Pancreas (tissue), 10 donors: ENCODE data around the gene PRRX2. TPM values are rescaled to one million over a fixed set of nuclear protein-coding genes. Genes with fewer than 3 reads are reported as not detected.
"Not testable (repeated sequence)": the region's sequence is repeated elsewhere in the genome, so short reads cannot be mapped to it uniquely, and the experiment has no call there.

Experiments
- ATAC-seq, 4 donors: fragments of 200-7000 bp; cut with Tn5 transposase; one replicate each; pipeline versions ENCODE4 v1.8.0 to v1.9.1; 2020; ENCODE audit warnings: mild to moderate bottlenecking in 4 of 4, moderate library complexity in 4 of 4
- DNase-seq, 6 donors: peaks; one replicate each; pipeline ENCODE4 v3.0.0-alpha.2; 2020
- FAIRE-seq: peaks from 2 replicates; lab custom pipeline; 2012; peaks lifted over from hg19 to GRCh38; lab: Jason Lieb, UNC
- H3K27ac ChIP-seq, 4 donors: fragments of 200-600 bp; sonication (generic); 1 replicate in 3 of 4; 2 replicates in 1 of 4; pipeline versions ENCODE4 v1.5.0 to v1.8.0; 2020
- H3K27me3 ChIP-seq, 4 donors: fragments of 200-600 bp; one replicate each; pipeline ENCODE4 v1.8.0; 2021
- H3K36me3 ChIP-seq, 3 donors: fragments of 200-600 bp; sonication (generic) in 1 of 3; one replicate each; pipeline versions ENCODE4 v1.5.0 to v1.8.0; 2020 to 2021
- H3K4me1 ChIP-seq, 3 donors: fragments of 200-600 bp; one replicate each; pipeline ENCODE4 v1.8.0; 2021
- H3K4me3 ChIP-seq, 4 donors: fragments of 200-600 bp; sonication (generic) in 2 of 4; one replicate each; pipeline versions ENCODE4 v1.5.0 to v1.8.0; 2020 to 2021
- H3K9me3 ChIP-seq, 4 donors: fragments of 200-600 bp; one replicate each; pipeline ENCODE4 v1.8.0; 2021
- WGBS, 2 donors: extraction: QIAGEN DNeasy Blood & Tissue Kit; methylation state at CpG; one replicate each; pipeline ENCODE4 v1.1.7; 2013; 5-methylcytosine and 5-hydroxymethylcytosine counted together
- intact Hi-C, 3 donors: fragments of 100-400 bp; cut with DNase I; formaldehyde crosslinking; loops; one replicate each; pipeline versions ENCODE4 v1.11.1 to v1.14.2; 2022
- polyA plus RNA-seq, 2 donors: library from polyadenylated mRNA; stranded (reverse); fragments of 200-250 nt; gene quantifications; one replicate each; pipeline ENCODE4 v1.2.3, GENCODE V29; 2013
- total RNA-seq, 6 donors: library from RNA; stranded (reverse); fragmentation: NEBNext Ultra II Directional in 4 of 6; extraction: Animal tissue kit (Norgen Biotek cat#: 25700) in 4 of 6; gene quantifications; one replicate each; pipeline versions ENCODE4 v1.2.1 to v1.2.4, GENCODE V29; 2021 to 2023
- TF ChIP-seq, protein P1 (sequence below), 4 donors: fragments of 200-600 bp; sonication (generic) in 3 of 4; IDR thresholded peaks; one replicate each; pipeline versions ENCODE4 v1.5.0 to v1.8.0; 2021; ENCODE audit warnings: antibody characterized with exemption in 4 of 4
- donor health status: healthy with polysubstance abuse.
- donor health status: DM: no; HTN: no; CAD: no; lungs with moderate emphysema.
- donor health status: DM: no; HTN: no; CAD: no.
- donor health status: control.
- donor health status: control.
- donor health status: Bipolar disorder and iron deficiency.
- donor health status: DM: yes; HTN: yes; CAD: no.
- donor health status: DM: no; HTN: no; CAD: no.
- donor health status: DM: no; HTN: no; CAD: no.
- donor health status: DM: yes; HTN: yes; CAD: no.

The PRRX2 gene
- total and polyA plus RNA-seq, 8 donors: 0.16 to 2.0 (median 0.64) TPM; not detected in 1

DNA sequence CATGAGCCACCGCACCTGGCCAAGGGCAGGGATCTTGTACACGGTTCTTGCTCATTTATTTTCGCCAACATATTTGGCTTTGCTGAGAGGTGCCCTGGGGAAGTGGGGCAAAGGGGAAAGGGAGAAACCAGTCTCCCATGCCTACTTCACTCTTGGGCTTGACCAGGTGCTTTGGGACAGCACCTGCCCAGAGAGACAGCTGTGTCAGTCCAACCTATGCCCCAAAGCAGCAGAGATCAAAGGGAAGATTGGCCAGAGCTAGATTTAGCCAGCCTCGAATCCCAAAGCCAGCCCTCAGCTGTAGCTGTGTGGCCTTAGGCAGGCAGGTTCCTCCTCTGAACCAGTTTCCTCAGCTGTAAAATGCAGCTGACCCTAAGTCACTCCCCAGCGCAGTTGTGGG is 89.7 kb downstream of the PRRX2 start:
- ATAC-seq (no peak), DNase-seq (no peak), FAIRE-seq (no peak)
- Histone ChIP-seq H3K4me3 (no peak overlapping the region), H3K9me3 (no peaks in the 10 kb centered on the region), H3K27ac (no peak overlapping the region), H3K36me3 (no peaks in the 10 kb centered on the region), H3K4me1 (peaks cover 0 to 9% (median 0%) of the 10 kb centered on the region in 3 donors), H3K27me3 (no peaks in the 10 kb centered on the region)
- intact Hi-C loops: no loop called here
- TF ChIP-seq, protein P1, sequence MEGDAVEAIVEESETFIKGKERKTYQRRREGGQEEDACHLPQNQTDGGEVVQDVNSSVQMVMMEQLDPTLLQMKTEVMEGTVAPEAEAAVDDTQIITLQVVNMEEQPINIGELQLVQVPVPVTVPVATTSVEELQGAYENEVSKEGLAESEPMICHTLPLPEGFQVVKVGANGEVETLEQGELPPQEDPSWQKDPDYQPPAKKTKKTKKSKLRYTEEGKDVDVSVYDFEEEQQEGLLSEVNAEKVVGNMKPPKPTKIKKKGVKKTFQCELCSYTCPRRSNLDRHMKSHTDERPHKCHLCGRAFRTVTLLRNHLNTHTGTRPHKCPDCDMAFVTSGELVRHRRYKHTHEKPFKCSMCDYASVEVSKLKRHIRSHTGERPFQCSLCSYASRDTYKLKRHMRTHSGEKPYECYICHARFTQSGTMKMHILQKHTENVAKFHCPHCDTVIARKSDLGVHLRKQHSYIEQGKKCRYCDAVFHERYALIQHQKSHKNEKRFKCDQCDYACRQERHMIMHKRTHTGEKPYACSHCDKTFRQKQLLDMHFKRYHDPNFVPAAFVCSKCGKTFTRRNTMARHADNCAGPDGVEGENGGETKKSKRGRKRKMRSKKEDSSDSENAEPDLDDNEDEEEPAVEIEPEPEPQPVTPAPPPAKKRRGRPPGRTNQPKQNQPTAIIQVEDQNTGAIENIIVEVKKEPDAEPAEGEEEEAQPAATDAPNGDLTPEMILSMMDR (IDR thresholded peaks at IDR 0.05): no peak
- 72 to 80% methylated on average over 5 of the region's 5 CpGs for WGBS, 2 donors

DNA sequence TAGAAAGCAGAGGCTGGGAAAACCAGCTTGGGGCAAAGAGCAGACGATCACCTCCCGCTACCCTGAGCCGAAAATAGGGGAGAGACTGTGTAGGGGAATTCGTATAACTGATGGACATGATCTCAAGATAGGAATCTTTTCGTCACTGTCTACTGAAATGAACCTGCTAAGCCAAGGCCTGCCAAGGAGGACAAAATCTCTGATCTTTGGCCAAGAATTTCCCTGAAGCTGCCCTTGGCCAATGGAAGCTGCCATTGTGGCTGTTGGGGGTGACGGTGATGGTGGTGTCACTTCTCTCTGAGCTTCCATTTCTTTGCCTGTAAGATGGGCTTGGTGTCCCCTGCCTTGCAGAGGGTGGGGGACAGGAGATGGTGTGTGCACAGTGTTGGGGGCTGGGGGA is 90.7 kb downstream of the PRRX2 start:
- DNase-seq (no peak), FAIRE-seq (no peak), ATAC-seq (no peak)
- intact Hi-C loops: no loop called here
- H3K36me3 ChIP-seq: no peaks in the 10 kb centered on the region
- H3K27me3 ChIP-seq: no peaks in the 10 kb centered on the region
- TF ChIP-seq, protein P1 (IDR thresholded peaks at IDR 0.05): no peak
- H3K9me3 ChIP-seq: no peaks in the 10 kb centered on the region
- peaks cover 0 to 9% (median 0%) of the 10 kb centered on the region in 3 donors for H3K4me1 ChIP-seq
- no peak overlapping the region for H3K4me3 ChIP-seq
- H3K27ac ChIP-seq: no peak overlapping the region
- 85 to 88% methylated on average over 6 of the region's 6 CpGs for WGBS, 2 donors

DNA sequence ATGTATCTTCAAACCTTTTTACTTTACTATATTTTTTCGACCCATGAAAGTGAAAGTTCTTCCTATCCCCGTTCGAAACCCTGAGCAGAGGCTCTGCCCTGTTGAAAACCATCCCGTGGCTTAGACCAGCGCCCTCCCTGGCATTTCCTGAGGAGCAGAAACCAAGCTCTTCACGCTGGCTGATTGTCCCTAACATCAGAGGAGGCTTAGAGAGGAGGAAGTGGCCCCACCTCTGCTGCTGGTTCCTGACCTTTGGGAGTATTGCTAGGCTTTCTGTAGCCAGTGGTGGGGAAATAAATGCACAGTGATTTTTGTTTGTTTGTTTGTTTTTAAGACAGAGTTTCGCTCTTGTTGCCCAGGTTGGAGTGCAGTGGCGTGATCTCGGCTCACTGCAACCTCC is 91.6 kb downstream of the PRRX2 start:
- Histone ChIP-seq H3K4me3 (no peak overlapping the region), H3K27ac (no peak overlapping the region), H3K27me3 (no peaks in the 10 kb centered on the region), H3K4me1 (peaks cover 0 to 7% (median 0%) of the 10 kb centered on the region in 3 donors), H3K9me3 (no peaks in the 10 kb centered on the region), H3K36me3 (no peaks in the 10 kb centered on the region)
- TF ChIP-seq, protein P1 (IDR thresholded peaks at IDR 0.05): no peak
- ATAC-seq (no peak), FAIRE-seq (no peak), DNase-seq (no peak)
- WGBS, 2 donors: 80 to 83% methylated on average over 9 of the region's 9 CpGs
- intact Hi-C loops: no loop called here

DNA sequence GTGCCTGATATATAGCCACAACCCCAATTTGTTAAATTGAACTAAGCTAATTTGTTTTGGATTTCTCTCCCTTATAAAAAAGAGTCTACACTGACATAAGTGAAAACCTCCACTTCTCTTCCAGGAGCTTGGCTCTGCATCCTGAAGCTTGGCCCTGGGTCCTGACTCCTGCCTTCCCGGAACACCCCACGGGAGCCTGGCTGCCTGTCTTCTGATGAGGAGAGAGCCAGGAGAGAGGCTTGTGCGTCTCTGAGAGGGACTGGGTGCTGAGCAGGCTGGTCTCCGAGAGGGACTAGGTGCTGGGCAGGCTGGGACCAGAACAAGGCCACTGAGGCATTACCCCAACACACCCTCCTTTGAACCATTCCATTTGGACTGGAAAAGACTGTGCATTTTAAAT is 93.9 kb downstream of the PRRX2 start:
- intact Hi-C loops: no loop called here
- Histone ChIP-seq H3K27me3 (no peaks in the 10 kb centered on the region), H3K27ac (no peak overlapping the region), H3K36me3 (no peaks in the 10 kb centered on the region), H3K4me1 (no peaks in the 10 kb centered on the region), H3K4me3 (no peak overlapping the region), H3K9me3 (no peaks in the 10 kb centered on the region)
- ATAC-seq: no peak
- TF ChIP-seq, protein P1 (IDR thresholded peaks at IDR 0.05): no peak
- DNase-seq: no peak
- WGBS, 2 donors: 79% methylated on average over 4 of the region's 4 CpGs
- FAIRE-seq: no peak

DNA sequence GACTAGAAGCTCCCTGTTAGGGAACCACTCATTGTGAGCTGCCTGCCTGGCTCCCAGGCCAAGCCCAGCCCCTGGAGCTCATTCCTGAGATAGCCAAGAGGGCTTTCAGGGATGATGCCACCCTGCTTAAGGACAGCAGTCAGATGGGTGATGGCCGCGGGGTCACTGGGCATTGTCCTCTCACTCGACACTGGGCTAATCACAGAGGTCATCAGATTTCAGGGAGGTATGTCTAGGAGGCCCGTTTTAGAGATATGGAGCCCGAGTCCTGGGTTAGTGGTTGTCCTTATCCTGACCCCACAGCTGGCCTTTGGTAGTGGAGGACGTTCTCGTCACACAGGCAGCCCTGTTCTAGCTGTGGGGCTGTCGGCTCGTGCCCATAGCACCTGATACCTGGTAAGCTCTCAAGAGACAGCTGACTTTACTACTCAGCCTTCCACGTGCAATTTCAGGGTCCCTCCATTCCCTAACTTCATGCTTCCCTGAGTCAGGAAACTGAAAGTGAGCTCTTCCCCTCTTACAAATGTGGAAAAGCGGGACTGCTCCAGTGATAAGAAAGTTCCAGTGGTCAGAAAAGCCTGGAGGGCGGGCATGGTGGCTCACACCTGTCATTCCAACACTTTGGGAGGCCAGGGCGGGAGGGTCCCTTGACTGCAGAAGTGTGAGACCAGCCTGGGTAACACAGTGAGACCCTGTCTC is 94.5 kb downstream of the PRRX2 start:
- intact Hi-C loops: no loop called here
- Histone ChIP-seq H3K4me3 (no peak overlapping the region), H3K27ac (no peak overlapping the region), H3K27me3 (no peaks in the 10 kb centered on the region), H3K9me3 (no peaks in the 10 kb centered on the region), H3K36me3 (no peaks in the 10 kb centered on the region), H3K4me1 (no peaks in the 10 kb centered on the region)
- DNase-seq (no peak), ATAC-seq (no peak), FAIRE-seq (no peak)
- WGBS, 2 donors: 67 to 71% methylated on average over 13 of the region's 13 CpGs
- TF ChIP-seq, protein P1 (IDR thresholded peaks at IDR 0.05): no peak

DNA sequence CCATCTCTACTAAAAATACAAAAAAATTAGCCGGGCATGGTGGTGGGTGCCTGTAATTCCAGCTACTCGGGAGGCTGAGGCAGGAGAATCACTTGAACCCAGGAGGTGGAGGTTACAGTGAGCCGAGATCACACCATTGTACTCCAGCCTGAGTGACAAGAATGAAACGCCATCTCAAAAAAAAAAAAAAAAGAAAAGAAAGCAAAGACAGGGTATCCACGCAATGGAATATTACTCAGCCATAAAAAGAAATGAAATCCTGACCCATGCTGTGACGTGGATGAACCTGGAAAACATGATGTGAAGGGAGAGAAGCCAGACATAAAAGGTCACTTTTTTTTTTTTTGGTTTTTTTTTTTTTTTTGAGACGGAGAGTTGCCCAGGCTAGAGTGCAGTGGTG is 95.3 kb downstream of the PRRX2 start:
- H3K4me1 ChIP-seq, DNase-seq, ATAC-seq, FAIRE-seq, H3K27me3 ChIP-seq, intact Hi-C loops, H3K27ac ChIP-seq, H3K4me3 ChIP-seq, H3K9me3 ChIP-seq, H3K36me3 ChIP-seq: not testable (repeated sequence)
- WGBS, 2 donors: 74 to 82% methylated on average over 7 of the region's 7 CpGs
